MV-4-11 (cell line): Measurements from ENCODE around the gene P3H1.
"Not testable (repeated sequence)": the region's sequence is repeated elsewhere in the genome, so short reads cannot be mapped to it uniquely, and the experiment has no call there.

ENCODE experiments used
- DNase-seq: peaks from one replicate; lab custom pipeline; 2025; lab: John Stamatoyannopoulos, UW

The P3H1 gene

GRCh38 chr1:42730988-42731387, 35.8 kb downstream of the P3H1 start:
- peak; percentile 43 for DNase-seq

DNA sequence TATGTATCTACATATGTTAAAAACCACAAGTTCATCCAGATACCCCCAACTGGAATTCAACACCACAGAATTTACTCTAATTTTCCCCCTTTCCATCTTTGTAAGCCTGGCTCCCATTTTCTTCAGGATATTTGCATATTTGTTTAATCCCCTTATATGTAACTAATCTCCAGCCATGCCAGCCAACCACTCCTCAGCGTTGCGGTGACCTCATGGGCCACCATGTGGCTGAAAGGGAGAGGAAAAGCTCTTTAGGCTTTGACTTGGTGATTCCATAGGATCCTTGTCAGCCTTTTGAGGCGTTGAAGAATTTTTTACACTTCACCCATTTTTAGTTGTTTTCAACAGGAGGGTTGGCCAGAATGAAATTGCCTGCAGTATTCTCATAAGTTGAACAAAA, 36.8 kb downstream of the P3H1 start:
- DNase-seq: no peak

- not testable (repeated sequence) for DNase-seq
Observed at GRCh38 chr1:42725820-42726219, 41.0 kb downstream of the P3H1 start.

DNA sequence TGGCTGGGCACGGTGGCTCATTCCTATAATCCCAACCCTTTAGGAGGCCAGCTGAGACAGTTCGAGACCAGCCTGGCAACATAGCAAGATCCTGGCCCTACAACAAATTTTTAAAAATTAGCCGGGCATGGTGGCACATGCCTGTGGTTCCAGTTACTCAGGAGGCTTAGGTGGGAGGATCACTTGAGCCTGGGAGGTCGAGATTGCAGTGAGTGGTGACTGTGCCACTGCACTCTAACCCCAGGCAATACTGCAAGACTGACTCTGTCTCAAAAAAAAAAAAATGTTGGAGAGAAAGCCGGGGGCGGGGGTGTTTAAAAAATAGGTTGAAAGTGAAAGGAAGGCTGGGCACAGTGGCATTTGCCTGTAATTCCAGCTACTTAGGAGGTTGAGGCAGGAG, 43.3 kb downstream of the P3H1 start:
- no peak for DNase-seq

DNA sequence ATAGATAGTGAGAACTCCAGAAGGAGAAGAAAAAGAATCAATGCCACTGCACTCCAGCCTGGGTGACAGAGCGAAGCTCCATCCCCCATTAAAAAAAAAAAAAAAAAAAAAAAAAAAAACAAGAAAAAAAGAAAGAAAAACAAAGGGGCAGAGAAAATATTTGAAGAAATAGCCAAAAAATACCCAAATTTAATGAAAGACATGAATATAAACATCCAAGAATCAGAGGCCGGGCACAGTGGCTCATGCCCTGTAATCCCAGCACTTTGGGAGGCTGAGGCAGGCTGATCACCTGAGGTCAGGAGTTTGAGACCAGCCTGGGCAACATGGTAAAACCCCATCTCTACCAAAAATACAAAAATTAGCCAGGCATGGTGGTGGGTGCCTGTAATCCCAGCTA, 44.4 kb downstream of the P3H1 start:
- DNase-seq: not testable (repeated sequence)

DNA sequence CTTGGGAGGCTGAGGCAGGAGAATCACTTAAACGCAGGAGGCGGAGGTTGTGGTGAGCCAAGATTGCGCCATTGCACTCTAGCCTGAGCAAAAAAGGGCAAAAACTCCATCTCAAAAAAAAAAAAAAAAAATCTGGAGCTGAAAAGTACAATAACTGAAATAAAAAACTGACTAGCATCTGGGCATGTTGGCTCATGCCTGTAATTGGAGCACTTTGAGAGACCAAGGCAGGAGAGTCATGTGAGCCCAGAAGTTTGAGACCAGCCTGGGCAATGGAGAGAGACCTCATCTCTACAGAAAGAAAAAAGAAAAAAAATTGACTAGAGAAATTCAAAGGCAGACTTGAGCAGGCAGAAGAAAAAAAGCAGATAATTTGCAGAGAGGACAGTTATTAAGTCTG, 44.9 kb downstream of the P3H1 start:
- peak; percentile 46 for DNase-seq

- DNase-seq: no peak
Observed at GRCh38 chr1:42720868-42721267, 46.0 kb downstream of the P3H1 start.

DNA sequence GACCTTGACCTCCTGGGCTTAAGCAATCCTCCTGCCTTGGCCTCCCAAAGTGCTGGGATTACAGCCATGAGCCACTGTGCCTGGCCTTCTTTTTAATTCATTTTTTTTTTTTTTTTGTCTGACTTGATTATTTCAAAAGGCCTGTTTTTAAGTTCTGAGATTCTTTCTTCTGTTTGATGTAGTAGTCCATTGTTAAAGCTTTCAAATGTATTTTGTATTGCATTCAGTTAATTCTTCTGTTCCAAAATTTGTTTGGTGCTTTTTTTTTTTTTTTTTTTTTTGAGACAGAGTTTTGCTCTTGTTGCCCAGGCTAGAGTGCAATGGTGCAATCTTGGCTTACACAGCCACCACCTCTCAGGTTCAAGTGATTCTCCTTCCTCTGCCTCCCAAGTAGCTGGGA, 52.4 kb downstream of the P3H1 start:
- DNase-seq: not testable (repeated sequence)

GRCh38 chr1:42713293-42713692, 53.5 kb downstream of the P3H1 start:
- no peak for DNase-seq

DNA sequence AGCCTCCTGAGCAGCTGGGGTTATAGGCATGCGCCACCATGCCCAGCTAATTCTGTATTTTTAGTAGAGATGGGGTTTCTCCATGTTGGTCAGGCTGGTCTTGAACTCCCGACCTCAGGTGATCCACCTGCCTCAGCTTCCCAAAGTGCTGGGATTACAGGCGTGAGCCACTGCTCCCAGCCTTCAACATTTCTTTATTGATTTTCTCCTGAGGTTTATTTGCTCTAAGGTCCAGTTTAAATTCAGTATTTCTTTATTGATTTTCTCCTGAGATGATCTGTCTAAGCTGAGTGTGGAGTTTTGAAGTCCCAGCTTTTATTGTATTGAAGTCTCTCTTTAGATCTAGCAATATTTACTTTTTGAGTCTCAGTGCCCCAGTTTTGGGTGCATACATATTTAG, 54.0 kb downstream of the P3H1 start:
- DNase-seq: not testable (repeated sequence)

DNA sequence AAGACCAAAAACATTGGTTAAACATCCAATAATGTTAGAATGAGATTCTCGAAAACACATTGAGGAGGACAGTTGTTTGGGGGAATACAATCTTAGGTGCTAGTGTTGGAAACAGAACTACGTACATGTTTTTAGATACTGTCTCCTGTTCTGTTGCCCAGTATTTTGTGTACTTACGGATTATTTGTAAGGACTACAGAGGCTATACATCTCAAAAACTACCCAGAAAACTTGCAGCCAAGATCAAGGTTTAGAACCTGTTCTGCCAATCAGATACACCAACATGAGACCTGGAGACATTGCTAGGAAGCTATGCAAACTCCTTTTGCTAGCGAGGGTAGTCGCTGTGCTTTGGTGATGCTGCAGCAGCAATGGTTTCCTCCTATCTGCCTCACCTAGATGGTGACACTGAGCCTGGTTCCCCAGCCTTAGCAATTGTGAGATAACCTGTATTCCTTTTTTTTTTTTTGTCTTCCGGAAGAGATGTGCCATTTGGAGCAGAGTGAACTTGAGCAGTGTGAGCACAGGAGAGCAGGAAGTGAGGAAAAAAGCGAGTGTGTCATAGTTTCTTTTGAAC, 62.9 kb downstream of the P3H1 start:
- no peak for DNase-seq

DNA sequence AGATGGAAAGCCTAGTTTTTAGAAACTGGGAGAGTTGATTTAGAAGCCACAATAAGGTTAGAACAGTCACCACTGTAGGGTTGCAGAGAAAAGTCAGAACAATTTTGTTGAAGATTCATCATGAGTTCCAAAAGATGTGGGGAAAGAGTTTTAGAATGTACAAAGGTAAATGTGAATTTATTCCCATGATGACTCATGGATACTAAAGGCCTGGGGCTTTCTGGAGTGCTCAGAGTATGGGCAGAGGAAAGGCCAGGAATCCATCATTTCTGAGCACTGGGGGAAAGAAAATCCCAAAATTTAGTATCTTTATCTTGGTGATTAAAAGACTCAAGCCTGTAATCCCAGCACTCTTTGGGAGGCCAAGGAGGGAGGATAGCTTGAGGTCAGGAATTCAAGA, 66.8 kb downstream of the P3H1 start:
- DNase-seq: no peak

DNA sequence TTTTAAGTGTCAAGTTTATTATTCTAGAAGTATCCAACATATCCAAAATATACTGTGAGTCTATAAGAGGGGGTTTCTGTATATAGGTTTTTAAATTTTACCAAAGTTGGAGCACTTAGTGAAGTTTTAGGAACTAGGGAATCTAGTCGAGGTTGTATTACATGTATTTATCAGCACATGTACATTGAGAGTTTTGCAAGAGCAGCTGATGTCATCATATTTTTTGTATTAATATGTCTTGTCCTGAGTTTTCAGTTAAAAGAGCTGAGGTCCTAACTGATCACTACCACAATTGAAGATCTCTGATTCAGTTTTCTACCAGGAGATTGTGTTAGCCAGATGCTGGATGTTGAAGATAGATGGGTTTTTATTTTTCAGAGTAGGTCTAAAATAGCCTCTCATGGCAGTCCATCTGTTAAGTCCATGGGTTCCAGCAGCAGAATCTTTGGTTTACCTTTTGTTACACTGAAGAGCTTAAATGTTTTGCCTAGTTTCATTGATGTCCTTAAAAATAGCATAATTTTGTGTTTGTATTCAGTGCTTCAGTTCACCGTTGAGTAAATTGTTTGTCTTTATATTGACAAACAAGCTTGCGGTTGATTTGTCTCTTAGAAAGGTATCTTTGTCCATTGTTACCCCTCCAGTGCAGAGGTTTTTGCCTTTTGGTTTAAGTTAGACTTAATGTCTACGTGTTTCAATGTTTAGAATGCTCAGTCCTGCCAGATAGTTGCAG, 68.6 kb downstream of the P3H1 start:
- DNase-seq: no peak
